ENCODE data around the gene BIRC7. TPM values are rescaled to one million over a fixed set of nuclear protein-coding genes. Genes with fewer than 3 reads are reported as not detected.

The BIRC7 gene
- total RNA-seq, 1 experiment from 2014 or later = 0.96 TPM

- H3K27me3 ChIP-seq (ENCODE audit: insufficient read depth, low read length) = no peaks in the 10 kb centered on the region
- no peak overlapping the region for H3K27ac ChIP-seq (ENCODE audit: low read depth, low read length)
- no TSS peak for BruUV-seq (replicated peaks)
- H3K9ac ChIP-seq (ENCODE audit: low read length) = no peak overlapping the region
- TF ChIP-seq ZFX (IDR thresholded peaks at IDR 0.05) (no peak), SRF (IDR thresholded peaks at IDR 0.05; ENCODE audit: low read depth) (no peak), CTCF (IDR thresholded peaks at IDR 0.05 in 2 of 3, conservative IDR thresholded peaks at IDR 0.05 in 1 of 3; ENCODE audit: borderline replicate concordance in 1 of 3, insufficient read depth in 1 of 3, low read depth in 2 of 3, low read length in 2 of 3) (no peak)
- no peaks in the 10 kb centered on the region for H4K20me1 ChIP-seq (ENCODE audit: insufficient read depth)
- ATAC-seq = no peak
- H3K4me2 ChIP-seq (ENCODE audit: low read length) = no peak overlapping the region
- no peaks in the 10 kb centered on the region for H3K79me2 ChIP-seq (ENCODE audit: insufficient read depth, low read length)
- no peaks in the 10 kb centered on the region for H3K4me1 ChIP-seq (ENCODE audit: control insufficient read depth in 1 of 2, insufficient read depth in 2 of 2, low read length in 2 of 2)
- no peaks in the 10 kb centered on the region for H3K36me3 ChIP-seq (ENCODE audit: control insufficient read depth in 1 of 2, insufficient read depth in 2 of 2, low read length in 2 of 2)
- DNase-seq (ENCODE audit: low read depth, low spot score) = no peak
- POLR2A ChIA-PET = no interaction called here
- RAD21 ChIA-PET (ENCODE audit: low non-redundant PET in 1 of 2, low total read pairs in 2 of 2, uncharacterized antibody in 2 of 2, unreplicated experiment in 2 of 2) = no interaction called here
- intact Hi-C loops (cut with micrococcal nuclease) = no loop called here
- CTCF ChIA-PET = no interaction called here
- H3K9me2 ChIP-seq (ENCODE audit: insufficient read depth) = no peaks in the 10 kb centered on the region
- no peak overlapping the region for H3K4me3 ChIP-seq (replicated peaks in 1 of 2; ENCODE audit: low read depth in 1 of 2, low read length in 2 of 2)
- H3K9me3 ChIP-seq (ENCODE audit: control insufficient read depth in 1 of 2, insufficient read depth in 1 of 2, low read depth in 1 of 2, low read length in 2 of 2) = no peaks in the 10 kb centered on the region
- no peak overlapping the region for H2AFZ ChIP-seq (ENCODE audit: low read depth, low read length, poor library complexity, severe bottlenecking)
These were observed 27.1 kb downstream of the BIRC7 start for GRCh38 chr20:63262836-63263235.

- Histone ChIP-seq H4K20me1 (ENCODE audit: insufficient read depth) (no peaks in the 10 kb centered on the region), H3K9me2 (ENCODE audit: insufficient read depth) (no peaks in the 10 kb centered on the region), H3K4me2 (ENCODE audit: low read length) (no peak overlapping the region), H3K27ac (ENCODE audit: low read depth, low read length) (no peak overlapping the region), H3K9ac (ENCODE audit: low read length) (no peak overlapping the region), H3K9me3 (ENCODE audit: control insufficient read depth in 1 of 2, insufficient read depth in 1 of 2, low read depth in 1 of 2, low read length in 2 of 2) (no peaks in the 10 kb centered on the region), H3K79me2 (ENCODE audit: insufficient read depth, low read length) (no peaks in the 10 kb centered on the region), H3K36me3 (ENCODE audit: control insufficient read depth in 1 of 2, insufficient read depth in 2 of 2, low read length in 2 of 2) (no peaks in the 10 kb centered on the region), H3K4me3 (replicated peaks in 1 of 2; ENCODE audit: low read depth in 1 of 2, low read length in 2 of 2) (no peak overlapping the region), H3K27me3 (ENCODE audit: insufficient read depth, low read length) (no peaks in the 10 kb centered on the region), H2AFZ (ENCODE audit: low read depth, low read length, poor library complexity, severe bottlenecking) (no peak overlapping the region), H3K4me1 (ENCODE audit: control insufficient read depth in 1 of 2, insufficient read depth in 2 of 2, low read length in 2 of 2) (peaks cover 0 to 7% of the 10 kb centered on the region in 2 experiments; a peak in 1 of 4 replicates)
- DNase-seq (ENCODE audit: low read depth, low spot score) (no peak), ATAC-seq (no peak)
- CTCF ChIA-PET = no interaction called here
- BruUV-seq (replicated peaks) = no TSS peak
- intact Hi-C loops (cut with micrococcal nuclease) = no loop called here
- no peak for TF ChIP-seq CBX3 (IDR thresholded peaks at IDR 0.05; ENCODE audit: low read depth)
- no peak for TF ChIP-seq ZNF274 (IDR thresholded peaks at IDR 0.05; ENCODE audit: low read depth, low read length)
- no peak for TF ChIP-seq SP1 (IDR thresholded peaks at IDR 0.05; ENCODE audit: low read depth)
- TF ChIP-seq FOSL1 (IDR thresholded peaks at IDR 0.05; ENCODE audit: low read depth) = no peak
- no peak for TF ChIP-seq EZH2phosphoT487 (IDR thresholded peaks at IDR 0.05; ENCODE audit: borderline replicate concordance)
- no peak for TF ChIP-seq ZBTB33 (IDR thresholded peaks at IDR 0.05; ENCODE audit: extremely low read depth, insufficient replicate concordance, low read length)
- TF ChIP-seq REST (IDR thresholded peaks at IDR 0.05; ENCODE audit: low read depth) = no peak
- TF ChIP-seq YY1 (IDR thresholded peaks at IDR 0.05; ENCODE audit: extremely low read depth, insufficient replicate concordance, low read depth, low read length) = no peak
- no peak for TF ChIP-seq POLR2AphosphoS5 (IDR thresholded peaks at IDR 0.05; ENCODE audit: low read depth, low read length)
- POLR2A ChIA-PET = no interaction called here
- RAD21 ChIA-PET (ENCODE audit: low non-redundant PET in 1 of 2, low total read pairs in 2 of 2, uncharacterized antibody in 2 of 2, unreplicated experiment in 2 of 2) = no interaction called here
These were observed 28.3 kb downstream of the BIRC7 start for GRCh38 chr20:63264000-63264399.
